HAP-1 (cell line): Measurements from ENCODE around the gene EPYC.
"Not testable (repeated sequence)": the region's sequence is repeated elsewhere in the genome, so short reads cannot be mapped to it uniquely, and the experiment has no call there.

Source experiments
- DNase-seq, 2 experiments: peaks; one replicate each; pipeline ENCODE4 v3.0.0-alpha.2; 2016 to 2020; ENCODE audit warnings: low spot score in 2 of 2
- H3K27me3 ChIP-seq: fragments of 250-450 bp; sonication (Bioruptor Pico); 2 replicates; pipeline ENCODE4 v1.5.1; 2020; ENCODE audit warnings: low read depth, mild to moderate bottlenecking, moderate library complexity
- H3K36me3 ChIP-seq: fragments of 250-450 bp; sonication (Bioruptor Pico); replicated peaks from 2 replicates; pipeline ENCODE4 v1.5.1; 2020; ENCODE audit warnings: mild to moderate bottlenecking
- H3K4me1 ChIP-seq: fragments of 250-450 bp; sonication (Bioruptor Pico); 2 replicates; pipeline ENCODE4 v1.5.1; 2020; ENCODE audit warnings: mild to moderate bottlenecking
- H3K4me3 ChIP-seq: fragments of 250-450 bp; sonication (Bioruptor Pico); 2 replicates; pipeline ENCODE4 v1.5.1; 2020; ENCODE audit warnings: mild to moderate bottlenecking, moderate library complexity
- H3K9me3 ChIP-seq: fragments of 250-450 bp; sonication (Bioruptor Pico); 2 replicates; pipeline ENCODE4 v1.5.1; 2020; ENCODE audit warnings: mild to moderate bottlenecking, moderate library complexity
- in situ Hi-C: fragments of 300-500 bp; cut with MboI; formaldehyde crosslinking; loops from 3 replicates; pipeline ENCODE4 v1.14.3; 2020; ENCODE audit warnings: low sequenced_read_pairs, inconsistent platforms, mixed read lengths

Gene EPYC

DNA sequence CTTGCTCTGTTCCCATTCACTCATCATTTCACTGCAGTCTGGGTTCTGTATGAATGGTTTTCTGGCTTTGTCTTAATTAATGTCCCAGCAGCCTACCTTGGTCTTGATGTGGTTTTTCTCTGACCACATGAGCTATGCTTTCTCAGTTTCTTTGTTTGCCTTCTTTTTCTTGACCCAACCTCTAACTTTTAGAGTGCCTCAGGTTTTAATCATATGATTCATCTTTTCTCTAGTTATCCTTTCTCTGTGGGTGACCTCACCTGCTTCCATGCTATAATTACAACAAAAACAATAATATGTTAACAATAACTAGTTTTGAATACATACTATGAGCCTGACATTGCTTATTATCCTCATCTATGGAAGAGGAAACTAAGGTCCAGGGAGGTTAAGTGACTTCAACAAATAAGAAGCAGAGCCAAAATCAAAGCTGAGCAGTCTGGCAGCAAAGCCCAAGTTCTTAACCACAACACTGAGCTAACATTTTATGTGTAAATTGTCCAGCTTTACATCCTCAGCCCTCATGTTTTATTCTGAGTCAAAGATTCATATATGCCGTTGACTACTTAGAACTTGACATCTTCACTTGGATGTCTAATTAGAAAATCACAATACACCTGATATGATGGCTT lies 4.7 kb upstream of the EPYC start:
- DNase-seq, result no peak
- Histone ChIP-seq H3K36me3 (no peaks in the 10 kb centered on the region), H3K27me3 (no peaks in the 10 kb centered on the region), H3K9me3 (no peaks in the 10 kb centered on the region), H3K4me1 (no peaks in the 10 kb centered on the region), H3K4me3 (no peak overlapping the region)
- in situ Hi-C loops, result no loop called here

DNA sequence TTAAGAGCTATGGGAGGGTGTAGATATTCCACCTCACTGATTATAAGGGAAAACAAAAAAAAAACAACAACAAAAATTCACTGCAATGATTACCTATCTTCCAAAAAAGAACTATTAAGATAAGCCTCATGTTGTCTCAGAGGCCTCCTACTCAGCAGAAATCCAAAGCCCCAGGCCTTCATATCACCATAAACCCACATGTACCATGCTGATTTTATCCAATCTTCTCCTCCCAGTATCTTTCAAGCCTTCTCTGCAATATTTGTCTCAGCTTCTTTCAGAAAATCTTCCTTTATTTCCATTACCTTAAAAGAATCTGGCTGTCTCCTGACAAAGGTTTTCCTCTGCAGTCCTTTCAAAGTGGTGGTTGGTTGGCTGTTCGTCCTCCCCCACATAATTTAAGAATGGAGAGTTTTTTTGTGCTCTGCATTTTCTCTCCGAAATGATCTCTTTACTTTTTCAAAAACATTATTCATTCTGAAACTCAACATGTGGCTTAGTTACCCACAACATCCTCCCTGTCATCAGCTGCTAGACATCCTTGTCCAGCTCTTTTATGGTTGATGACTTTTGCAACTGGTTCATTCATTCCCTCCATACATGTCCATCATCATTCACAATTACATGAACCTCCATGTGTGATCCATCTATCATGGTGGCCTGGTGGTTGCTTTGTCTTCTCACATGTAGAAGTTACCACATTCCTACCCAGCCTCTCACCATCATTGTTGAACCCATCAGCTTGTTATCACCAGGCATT lies 2.9 kb upstream of the EPYC start:
- no peak overlapping the region for H3K4me3 ChIP-seq
- in situ Hi-C loops, result no loop called here
- H3K4me1 ChIP-seq, result no peaks in the 10 kb centered on the region
- no peak for DNase-seq
- H3K9me3 ChIP-seq, result no peaks in the 10 kb centered on the region
- H3K36me3 ChIP-seq, result no peaks in the 10 kb centered on the region
- H3K27me3 ChIP-seq, result no peaks in the 10 kb centered on the region

- H3K4me3 ChIP-seq, result no peak overlapping the region
- no peak for DNase-seq
- H3K27me3 ChIP-seq, result no peaks in the 10 kb centered on the region
- no peaks in the 10 kb centered on the region for H3K4me1 ChIP-seq
- no peaks in the 10 kb centered on the region for H3K36me3 ChIP-seq
- in situ Hi-C loops, result no loop called here
- no peaks in the 10 kb centered on the region for H3K9me3 ChIP-seq
Observed at GRCh38 chr12:91003737-91004136, 1.0 kb downstream of the EPYC start.

DNA sequence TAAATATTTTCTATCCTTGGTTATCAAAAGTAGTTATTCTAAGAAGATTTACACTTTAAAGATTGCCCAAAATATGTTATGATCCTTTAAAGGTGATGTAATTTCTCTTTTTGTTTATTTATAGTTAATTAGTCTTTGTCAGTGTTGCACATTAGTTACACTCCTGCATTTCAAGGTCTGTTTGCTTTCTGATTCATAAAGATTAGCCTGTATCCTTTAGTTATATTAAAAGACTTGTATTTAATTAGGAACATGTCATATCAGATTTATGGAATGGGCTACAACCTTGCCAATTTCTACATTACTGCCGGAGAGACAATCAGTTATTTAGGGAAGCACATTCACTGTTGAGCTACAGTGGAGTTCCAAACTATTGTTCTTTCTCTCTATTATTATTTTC lies 3.5 kb downstream of the EPYC start:
- DNase-seq, result no peak
- in situ Hi-C loops, result no loop called here
- Histone ChIP-seq H3K4me1 (no peaks in the 10 kb centered on the region), H3K27me3 (no peaks in the 10 kb centered on the region), H3K36me3 (no peaks in the 10 kb centered on the region), H3K9me3 (no peaks in the 10 kb centered on the region), H3K4me3 (no peak overlapping the region)

GRCh38 chr12:90999966-91000365 lies 4.8 kb downstream of the EPYC start:
- Histone ChIP-seq H3K9me3 (no peaks in the 10 kb centered on the region), H3K36me3 (no peaks in the 10 kb centered on the region), H3K4me3 (no peak overlapping the region), H3K27me3 (no peaks in the 10 kb centered on the region), H3K4me1 (no peaks in the 10 kb centered on the region)
- in situ Hi-C loops, result no loop called here
- DNase-seq, result no peak

GRCh38 chr12:90999527-90999926 lies 5.2 kb downstream of the EPYC start:
- Histone ChIP-seq H3K36me3 (no peaks in the 10 kb centered on the region), H3K4me1 (no peaks in the 10 kb centered on the region), H3K9me3 (no peaks in the 10 kb centered on the region), H3K4me3 (no peak overlapping the region), H3K27me3 (no peaks in the 10 kb centered on the region)
- no peak for DNase-seq
- in situ Hi-C loops, result no loop called here

DNA sequence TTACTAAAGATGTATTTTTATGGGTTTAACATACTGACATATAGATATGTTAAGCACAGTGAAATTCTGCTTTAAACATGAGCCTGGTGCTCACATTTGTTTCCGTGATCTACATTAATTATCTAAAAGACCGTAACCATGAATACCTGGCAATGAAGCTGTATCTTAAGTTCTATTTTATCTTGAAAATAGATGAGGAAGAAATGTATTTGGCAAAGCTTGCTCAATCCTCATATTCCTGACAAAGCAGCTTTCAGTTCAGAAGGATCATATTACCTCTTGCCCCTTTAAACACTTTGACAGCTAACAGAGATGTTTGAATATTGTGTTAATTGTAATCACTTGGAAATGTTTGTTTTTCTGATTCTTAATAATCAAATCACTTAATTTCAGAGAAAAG lies 9.8 kb downstream of the EPYC start:
- in situ Hi-C loops, result no loop called here
- Histone ChIP-seq H3K36me3 (no peaks in the 10 kb centered on the region), H3K4me1 (no peaks in the 10 kb centered on the region), H3K9me3 (no peaks in the 10 kb centered on the region), H3K27me3 (no peaks in the 10 kb centered on the region), H3K4me3 (no peak overlapping the region)
- DNase-seq, result no peak

- H3K4me1 ChIP-seq, result no peaks in the 10 kb centered on the region
- in situ Hi-C loops, result no loop called here
- H3K9me3 ChIP-seq, result no peaks in the 10 kb centered on the region
- H3K27me3 ChIP-seq, result no peaks in the 10 kb centered on the region
- no peak overlapping the region for H3K4me3 ChIP-seq
- no peak for DNase-seq
- H3K36me3 ChIP-seq, result no peaks in the 10 kb centered on the region
Observed at GRCh38 chr12:90991952-90992465, 12.8 kb downstream of the EPYC start.

GRCh38 chr12:90990611-90991010 lies 14.2 kb downstream of the EPYC start:
- H3K36me3 ChIP-seq, result no peaks in the 10 kb centered on the region
- H3K4me3 ChIP-seq, result no peak overlapping the region
- in situ Hi-C loops, result no loop called here
- no peaks in the 10 kb centered on the region for H3K27me3 ChIP-seq
- no peaks in the 10 kb centered on the region for H3K4me1 ChIP-seq
- DNase-seq, result no peak
- no peaks in the 10 kb centered on the region for H3K9me3 ChIP-seq

- no peak for DNase-seq
- in situ Hi-C loops, result no loop called here
Observed at GRCh38 chr12:90989686-90990111, 15.1 kb downstream of the EPYC start.

GRCh38 chr12:90987520-90987919 lies 17.3 kb downstream of the EPYC start:
- Histone ChIP-seq H3K4me3 (no peak overlapping the region), H3K4me1 (no peaks in the 10 kb centered on the region), H3K36me3 (no peaks in the 10 kb centered on the region), H3K9me3 (no peaks in the 10 kb centered on the region), H3K27me3 (no peaks in the 10 kb centered on the region)
- DNase-seq, result no peak
- in situ Hi-C loops, result no loop called here

More at GRCh38 chr12:90989686-90990111, 15.1 kb downstream of the EPYC start:
- no peaks in the 10 kb centered on the region for H3K36me3 ChIP-seq
- no peaks in the 10 kb centered on the region for H3K9me3 ChIP-seq
- H3K4me3 ChIP-seq, result no peak overlapping the region
- no peaks in the 10 kb centered on the region for H3K27me3 ChIP-seq
- H3K4me1 ChIP-seq, result no peaks in the 10 kb centered on the region

DNA sequence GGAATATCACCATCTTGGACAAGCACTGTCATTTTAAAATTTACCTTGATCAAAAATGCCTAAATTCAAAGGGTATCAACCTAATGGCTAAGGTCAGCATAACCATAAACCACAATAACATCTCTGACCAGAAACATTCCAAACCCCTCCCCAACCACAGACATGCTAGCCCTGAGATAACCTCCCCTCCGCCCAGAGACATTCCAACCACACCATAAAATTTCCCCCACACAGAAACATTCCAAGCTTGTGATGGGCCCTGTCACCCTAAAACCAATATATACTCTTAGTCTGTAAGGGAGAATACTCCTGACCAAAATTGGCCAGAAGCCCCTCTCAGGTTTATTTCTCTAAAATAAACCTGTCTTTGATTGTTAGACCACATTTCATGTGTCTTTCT lies 17.7 kb downstream of the EPYC start:
- no peaks in the 10 kb centered on the region for H3K9me3 ChIP-seq
- no peak overlapping the region for H3K4me3 ChIP-seq
- no peaks in the 10 kb centered on the region for H3K36me3 ChIP-seq
- in situ Hi-C loops, result no loop called here
- no peak for DNase-seq
- no peaks in the 10 kb centered on the region for H3K27me3 ChIP-seq
- H3K4me1 ChIP-seq, result no peaks in the 10 kb centered on the region

DNA sequence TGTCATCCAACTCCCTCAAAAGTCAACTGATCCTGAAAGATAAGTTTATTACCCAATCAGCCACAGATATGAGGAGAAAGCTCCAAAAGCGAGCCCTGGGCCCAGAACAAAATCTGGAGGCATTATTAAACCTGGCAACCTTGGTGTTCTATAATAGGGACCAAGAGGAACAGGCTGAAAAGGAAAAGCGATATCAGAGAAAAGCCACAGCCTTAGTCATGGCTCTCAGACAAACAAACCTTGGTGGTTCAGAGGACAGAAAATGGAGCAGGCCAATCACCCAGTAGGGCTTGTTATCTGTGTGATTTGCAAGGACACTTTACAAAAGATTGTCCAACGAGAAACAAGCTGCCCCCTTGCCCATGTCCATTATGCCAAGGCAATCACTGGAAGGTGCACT lies 19.4 kb downstream of the EPYC start:
- H3K4me1 ChIP-seq, H3K4me3 ChIP-seq, H3K27me3 ChIP-seq, H3K9me3 ChIP-seq, H3K36me3 ChIP-seq, DNase-seq, in situ Hi-C loops: not testable (repeated sequence)

GRCh38 chr12:90984114-90984513 lies 20.7 kb downstream of the EPYC start:
- Histone ChIP-seq H3K27me3 (no peaks in the 10 kb centered on the region), H3K4me3 (no peak overlapping the region), H3K9me3 (no peaks in the 10 kb centered on the region), H3K36me3 (no peaks in the 10 kb centered on the region), H3K4me1 (no peaks in the 10 kb centered on the region)
- in situ Hi-C loops, result no loop called here
- DNase-seq, result no peak
